Fibroblast of mammary gland (primary cell): Measurements from ENCODE around the gene AKAP13.

Experiments
- DNase-seq: peaks from one replicate; pipeline ENCODE4 v3.0.0-alpha.2; 2010; ENCODE audit warnings: low read depth
- H3K4me3 ChIP-seq: 2 replicates; pipeline ENCODE4 v1.5.1; 2011; ENCODE audit warnings: low read depth, mild to moderate bottlenecking, low read length, moderate library complexity; ENCODE audit not compliant: control insufficient read depth
- TF ChIP-seq, protein P1 (sequence below): conservative IDR thresholded peaks from 2 replicates; pipeline ENCODE4 v1.5.1; 2011; ENCODE audit warnings: low read depth, low read length, inconsistent platforms; ENCODE audit not compliant: control insufficient read depth, insufficient read depth

The AKAP13 gene

DNA sequence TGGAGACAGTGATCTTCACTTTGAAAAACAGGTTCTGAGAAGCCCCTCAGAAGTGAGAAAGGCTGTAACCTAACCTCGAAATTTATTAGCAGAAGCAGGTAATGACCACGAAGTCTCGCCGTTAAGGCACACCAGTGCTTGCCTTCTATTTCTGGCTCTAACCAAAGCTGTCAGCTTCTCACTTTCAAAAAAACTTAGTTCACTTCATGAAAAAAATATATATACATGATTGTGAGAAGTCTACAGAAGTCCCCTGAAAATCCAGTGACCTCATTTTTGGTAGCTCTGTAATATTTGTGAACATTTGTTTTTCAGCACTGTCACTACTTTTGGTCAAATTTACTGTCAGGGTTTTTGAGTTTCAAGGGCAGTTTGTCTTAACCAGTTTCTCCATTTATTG is 19.1 kb upstream of the AKAP13 start:
- TF ChIP-seq, protein P1, sequence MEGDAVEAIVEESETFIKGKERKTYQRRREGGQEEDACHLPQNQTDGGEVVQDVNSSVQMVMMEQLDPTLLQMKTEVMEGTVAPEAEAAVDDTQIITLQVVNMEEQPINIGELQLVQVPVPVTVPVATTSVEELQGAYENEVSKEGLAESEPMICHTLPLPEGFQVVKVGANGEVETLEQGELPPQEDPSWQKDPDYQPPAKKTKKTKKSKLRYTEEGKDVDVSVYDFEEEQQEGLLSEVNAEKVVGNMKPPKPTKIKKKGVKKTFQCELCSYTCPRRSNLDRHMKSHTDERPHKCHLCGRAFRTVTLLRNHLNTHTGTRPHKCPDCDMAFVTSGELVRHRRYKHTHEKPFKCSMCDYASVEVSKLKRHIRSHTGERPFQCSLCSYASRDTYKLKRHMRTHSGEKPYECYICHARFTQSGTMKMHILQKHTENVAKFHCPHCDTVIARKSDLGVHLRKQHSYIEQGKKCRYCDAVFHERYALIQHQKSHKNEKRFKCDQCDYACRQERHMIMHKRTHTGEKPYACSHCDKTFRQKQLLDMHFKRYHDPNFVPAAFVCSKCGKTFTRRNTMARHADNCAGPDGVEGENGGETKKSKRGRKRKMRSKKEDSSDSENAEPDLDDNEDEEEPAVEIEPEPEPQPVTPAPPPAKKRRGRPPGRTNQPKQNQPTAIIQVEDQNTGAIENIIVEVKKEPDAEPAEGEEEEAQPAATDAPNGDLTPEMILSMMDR = no peak
- DNase-seq = no peak
- H3K4me3 ChIP-seq = no peak overlapping the region

- H3K4me3 ChIP-seq = no peak overlapping the region
These were observed 17.8 kb upstream of the AKAP13 start for GRCh38 chr15:85362436-85363081.

DNA sequence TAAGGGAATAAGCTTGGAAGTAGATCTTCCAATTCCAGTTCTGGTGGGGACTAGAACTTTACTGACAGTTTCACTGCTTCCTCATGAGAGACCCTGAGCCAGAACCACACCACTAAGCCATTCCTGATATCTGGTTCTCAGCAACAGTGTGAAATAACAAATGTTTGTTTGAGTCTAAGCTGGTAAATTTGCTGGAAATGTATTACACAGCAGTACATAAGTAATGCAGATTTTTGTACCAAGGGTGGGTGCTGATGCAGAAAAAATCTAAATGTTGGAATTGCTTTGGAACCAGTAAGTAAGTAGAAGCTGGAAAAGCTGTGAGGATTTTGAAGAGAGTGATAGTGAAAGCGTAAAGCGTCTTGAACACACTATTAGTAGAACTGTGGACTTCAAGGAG is 14.4 kb upstream of the AKAP13 start:
- TF ChIP-seq, protein P1 = no peak
- no peak for DNase-seq
- H3K4me3 ChIP-seq = no peak overlapping the region

More at GRCh38 chr15:85362436-85363081, 17.8 kb upstream of the AKAP13 start:
- TF ChIP-seq, protein P1 = no peak
- DNase-seq = no peak

GRCh38 chr15:85367741-85368140 is 12.7 kb upstream of the AKAP13 start:
- TF ChIP-seq, protein P1 = no peak

GRCh38 chr15:85374831-85375230 is 5.6 kb upstream of the AKAP13 start:
- H3K4me3 ChIP-seq = no peak overlapping the region
- DNase-seq = no peak
- TF ChIP-seq, protein P1 = no peak

More at GRCh38 chr15:85367741-85368140, 12.7 kb upstream of the AKAP13 start:
- no peak overlapping the region for H3K4me3 ChIP-seq
- DNase-seq = no peak

DNA sequence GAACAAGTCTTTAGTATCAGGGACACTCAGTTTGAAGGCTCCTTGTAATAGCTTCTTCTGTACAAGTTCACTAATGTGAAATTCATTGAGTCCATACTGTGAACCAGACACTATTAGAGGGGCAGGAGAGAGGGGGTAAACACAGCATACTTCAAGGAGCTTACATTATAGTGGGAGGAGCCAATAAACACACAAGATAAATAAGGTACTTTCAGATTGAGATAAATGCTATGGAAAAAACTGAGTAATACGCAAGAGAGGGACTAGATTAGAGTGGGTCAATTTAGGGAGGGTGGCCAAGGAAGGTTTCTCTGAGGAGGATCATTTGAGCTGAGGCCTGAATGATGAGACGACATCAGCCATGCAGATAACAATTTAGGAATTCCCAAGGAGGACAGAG is 3.1 kb upstream of the AKAP13 start:
- H3K4me3 ChIP-seq = no peak overlapping the region
- DNase-seq = no peak
- TF ChIP-seq, protein P1 = no peak
